ENCODE results near the gene LGALS7. TPM values are rescaled to one million over a fixed set of nuclear protein-coding genes. Genes with fewer than 3 reads are reported as not detected.
"Not testable (repeated sequence)": the region's sequence is repeated elsewhere in the genome, so short reads cannot be mapped to it uniquely, and the experiment has no call there.

LGALS7 gene
- total RNA-seq, 1 experiment from 2014 or later: not detected

DNA sequence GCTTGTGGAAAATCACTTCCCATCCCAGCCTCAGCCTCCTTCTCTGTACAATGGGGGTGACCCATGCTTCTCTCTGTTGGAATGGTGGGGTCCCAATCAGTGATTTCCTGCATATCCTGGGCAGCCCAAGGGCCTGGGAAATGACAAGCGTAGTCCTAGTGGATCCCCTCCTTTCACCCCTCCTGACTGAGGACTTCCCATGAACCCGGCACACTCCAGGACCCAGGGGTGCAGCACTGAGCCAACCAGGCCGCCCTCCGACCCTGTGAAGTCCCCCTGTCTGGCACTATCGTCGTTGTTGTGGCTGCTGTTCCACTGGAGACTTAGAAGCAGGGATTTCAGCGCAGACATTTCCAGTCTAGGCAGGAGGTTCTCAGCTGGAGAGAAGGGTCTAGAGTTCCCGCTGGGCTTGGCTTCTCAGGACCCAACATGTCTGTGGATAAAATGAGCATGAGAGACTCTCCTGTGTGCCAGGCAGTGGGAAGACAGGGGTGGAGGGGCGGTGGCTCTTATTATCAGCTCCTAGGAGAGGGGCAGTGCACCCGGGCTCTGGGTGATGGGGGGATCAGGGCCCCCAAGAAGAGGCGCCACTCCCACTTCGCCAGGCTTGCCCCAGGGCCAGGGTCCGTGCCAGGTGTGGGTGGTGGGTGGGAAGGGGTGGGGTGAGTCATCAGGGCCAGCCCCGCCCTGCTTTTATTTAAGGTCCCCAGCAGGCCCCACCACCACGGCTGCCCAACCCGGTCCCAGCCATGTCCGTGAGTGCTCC lies 15.3 kb upstream of the LGALS7 start, which contains the start of gene LGALS7B:
TSS of gene LGALS7B (plus strand) at position 723 of the 766 bp plus-strand sequence. CDS start at position 750, 27 bp downstream.
- CTCF ChIA-PET: no interaction called here

DNA sequence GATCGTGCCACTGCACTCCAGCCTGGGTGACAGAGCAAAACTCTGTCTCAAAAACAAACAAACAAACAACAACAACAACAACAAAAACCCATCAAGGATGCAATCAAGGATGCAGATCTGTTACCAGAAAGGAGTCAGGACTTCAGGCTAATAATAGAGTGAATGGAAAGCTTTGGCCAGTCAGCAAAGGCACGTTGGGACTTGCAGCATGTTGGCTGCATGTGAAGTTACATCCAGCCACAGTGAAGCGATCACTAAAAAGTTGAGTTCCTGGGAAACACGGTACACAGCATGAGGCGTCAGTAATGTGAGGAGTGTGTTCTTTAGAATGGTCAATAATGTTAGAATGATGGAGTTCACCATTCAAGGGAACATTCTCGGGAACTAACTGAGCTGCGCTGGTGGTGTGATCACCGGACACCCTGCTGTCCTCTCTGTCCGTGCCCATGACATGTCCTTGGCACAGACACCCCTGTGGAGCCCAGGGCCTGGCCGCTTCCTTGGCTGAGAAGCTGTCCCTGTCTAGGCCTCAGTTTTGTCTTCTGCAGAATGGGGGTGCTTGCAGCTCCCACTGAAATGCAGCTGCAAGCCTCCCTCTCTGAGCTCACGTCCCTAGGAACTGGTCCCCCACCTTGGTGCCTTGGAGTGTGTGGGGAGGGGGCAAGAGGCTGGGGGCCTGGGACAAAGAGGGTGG lies 13.4 kb upstream of the LGALS7 start:
- no peaks in the 10 kb centered on the region for H3K4me1 Mint-ChIP-seq (ENCODE audit: low read depth, unreplicated experiment)
- Histone ChIP-seq H3K36me3 (ENCODE audit: control insufficient read depth, insufficient read depth, low read length) (no peaks in the 10 kb centered on the region), H3K27me3 (replicated peaks; ENCODE audit: control insufficient read depth, insufficient read depth, low read length) (no peaks in the 10 kb centered on the region), H3K9me3 (no peaks in the 10 kb centered on the region), H3K4me1 (peaks cover 14% of the 10 kb centered on the region), H3K4me3 (ENCODE audit: low read depth, low read length) (no peak overlapping the region)
- POLR2A ChIA-PET: interaction anchor here (0.5 kb wide), 1 partner anchor 32 kb away, joined by 7 read pairs; no protein-coding TSS in a partner anchor
- no peak overlapping the region for H3K27ac Mint-ChIP-seq (ENCODE audit: unreplicated experiment)
- no peaks in the 10 kb centered on the region for H3K9me3 Mint-ChIP-seq (ENCODE audit: unreplicated experiment)
- CTCF ChIA-PET: no interaction called here
- no peaks in the 10 kb centered on the region for H3K36me3 Mint-ChIP-seq (ENCODE audit: insufficient read depth, unreplicated experiment)
- H3K27me3 Mint-ChIP-seq (ENCODE audit: insufficient read depth, unreplicated experiment): no peaks in the 10 kb centered on the region
- no peak for DNase-seq
- intact Hi-C loops (cut with micrococcal nuclease; ENCODE audit: unreplicated experiment): no loop called here
- TF ChIP-seq, protein P1, sequence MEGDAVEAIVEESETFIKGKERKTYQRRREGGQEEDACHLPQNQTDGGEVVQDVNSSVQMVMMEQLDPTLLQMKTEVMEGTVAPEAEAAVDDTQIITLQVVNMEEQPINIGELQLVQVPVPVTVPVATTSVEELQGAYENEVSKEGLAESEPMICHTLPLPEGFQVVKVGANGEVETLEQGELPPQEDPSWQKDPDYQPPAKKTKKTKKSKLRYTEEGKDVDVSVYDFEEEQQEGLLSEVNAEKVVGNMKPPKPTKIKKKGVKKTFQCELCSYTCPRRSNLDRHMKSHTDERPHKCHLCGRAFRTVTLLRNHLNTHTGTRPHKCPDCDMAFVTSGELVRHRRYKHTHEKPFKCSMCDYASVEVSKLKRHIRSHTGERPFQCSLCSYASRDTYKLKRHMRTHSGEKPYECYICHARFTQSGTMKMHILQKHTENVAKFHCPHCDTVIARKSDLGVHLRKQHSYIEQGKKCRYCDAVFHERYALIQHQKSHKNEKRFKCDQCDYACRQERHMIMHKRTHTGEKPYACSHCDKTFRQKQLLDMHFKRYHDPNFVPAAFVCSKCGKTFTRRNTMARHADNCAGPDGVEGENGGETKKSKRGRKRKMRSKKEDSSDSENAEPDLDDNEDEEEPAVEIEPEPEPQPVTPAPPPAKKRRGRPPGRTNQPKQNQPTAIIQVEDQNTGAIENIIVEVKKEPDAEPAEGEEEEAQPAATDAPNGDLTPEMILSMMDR (IDR thresholded peaks at IDR 0.05; ENCODE audit: insufficient read depth in 1 of 2, low read depth in 1 of 2, low read length in 1 of 2, severe bottlenecking in 1 of 2, unreplicated experiment in 1 of 2): no peak
- BruUV-seq (replicated peaks): no TSS peak
- H3K4me3 Mint-ChIP-seq (ENCODE audit: unreplicated experiment): no peak overlapping the region

More for the DNA sequence above, 15.3 kb upstream of the LGALS7 start, which contains the start of gene LGALS7B:
- Mint-ChIP-seq H3K9me3 (ENCODE audit: unreplicated experiment) (no peaks in the 10 kb centered on the region), H3K27ac (ENCODE audit: unreplicated experiment) (no peak within 1 kb of the TSS), H3K4me3 (ENCODE audit: unreplicated experiment) (no peak within 1 kb of the TSS), H3K27me3 (ENCODE audit: insufficient read depth, unreplicated experiment) (no peaks in the 10 kb centered on the region), H3K4me1 (ENCODE audit: low read depth, unreplicated experiment) (no peaks in the 10 kb centered on the region), H3K36me3 (ENCODE audit: insufficient read depth, unreplicated experiment) (no peaks in the 10 kb centered on the region)
- Histone ChIP-seq H3K27me3 (replicated peaks; ENCODE audit: control insufficient read depth, insufficient read depth, low read length) (no peaks in the 10 kb centered on the region), H3K4me3 (ENCODE audit: low read depth, low read length) (no peak within 1 kb of the TSS), H3K9me3 (no peaks in the 10 kb centered on the region), H3K36me3 (ENCODE audit: control insufficient read depth, insufficient read depth, low read length) (no peaks in the 10 kb centered on the region), H3K4me1 (peaks cover 20% of the 10 kb centered on the region)
- no peak for DNase-seq
- TF ChIP-seq, protein P1 (IDR thresholded peaks at IDR 0.05; ENCODE audit: insufficient read depth in 1 of 2, low read depth in 1 of 2, low read length in 1 of 2, severe bottlenecking in 1 of 2, unreplicated experiment in 1 of 2): no peak
- no TSS peak for BruUV-seq (replicated peaks)
- POLR2A ChIA-PET: no interaction called here
- intact Hi-C loops (cut with micrococcal nuclease; ENCODE audit: unreplicated experiment): no loop called here

- intact Hi-C loops (cut with micrococcal nuclease; ENCODE audit: unreplicated experiment); H3K36me3 Mint-ChIP-seq (ENCODE audit: insufficient read depth, unreplicated experiment); H3K4me3 ChIP-seq (ENCODE audit: low read depth, low read length); H3K9me3 ChIP-seq; H3K36me3 ChIP-seq (ENCODE audit: control insufficient read depth, insufficient read depth, low read length); BruUV-seq (replicated peaks); H3K27ac Mint-ChIP-seq (ENCODE audit: unreplicated experiment); DNase-seq; H3K4me3 Mint-ChIP-seq (ENCODE audit: unreplicated experiment); H3K9me3 Mint-ChIP-seq (ENCODE audit: unreplicated experiment); H3K4me1 Mint-ChIP-seq (ENCODE audit: low read depth, unreplicated experiment); H3K27me3 Mint-ChIP-seq (ENCODE audit: insufficient read depth, unreplicated experiment); H3K27me3 ChIP-seq (replicated peaks; ENCODE audit: control insufficient read depth, insufficient read depth, low read length): not testable (repeated sequence)
- ChIA-PET POLR2A (interaction anchor here (0.5 kb wide), 1 partner anchor 33 kb away, joined by 7 read pairs; no protein-coding TSS in a partner anchor), CTCF (interaction anchor here (0.6 kb wide), 1 partner anchor 398 kb away, joined by 8 read pairs; no protein-coding TSS in a partner anchor)
- peaks cover 14% of the 10 kb centered on the region for H3K4me1 ChIP-seq
Measured at GRCh38 chr19:38786061-38786460, 12.7 kb upstream of the LGALS7 start.
